Neural cell (in vitro differentiated cells): ENCODE results near the gene MAB21L3.

Experiments used
- CTCF ChIP-seq: fragments of 450-650 bp; IDR thresholded peaks from 2 replicates; pipeline ENCODE4 v1.5.1; 2014; ENCODE audit warnings: antibody characterized with exemption, mild to moderate bottlenecking, moderate library complexity; ENCODE audit not compliant: poor library complexity, severe bottlenecking
- RAD21 ChIP-seq: fragments of 450-650 bp; conservative IDR thresholded peaks from 2 replicates; pipeline ENCODE4 v1.6.1; 2014; ENCODE audit warnings: antibody characterized with exemption, mild to moderate bottlenecking, moderate library complexity

- TF ChIP-seq CTCF (no peak), RAD21 (no peak)
Observed at GRCh38 chr1:116161877-116162390, 50.7 kb downstream of the MAB21L3 start.
